GM23338 (cell line): ENCODE measurements around the gene LRRN1. TPM values are rescaled to one million over a fixed set of nuclear protein-coding genes. Genes with fewer than 3 reads are reported as not detected.

Source experiments
- ATAC-seq: fragments of 200-7000 bp; cut with Tn5 transposase; 3 replicates; pipeline ENCODE4 v1.9.1; 2020
- DNase-seq: peaks from one replicate; pipeline ENCODE4 v3.0.0-alpha.2; 2015; ENCODE audit warnings: low spot score
- H2AFZ ChIP-seq: fragments of 200-600 bp; sonication (generic); 2 replicates; pipeline ENCODE4 v1.8.0; 2016; ENCODE audit warnings: antibody characterized with exemption, mild to moderate bottlenecking, moderate library complexity
- H3F3A ChIP-seq: fragments of 200-600 bp; sonication (generic); replicated peaks from 2 replicates; pipeline ENCODE4 v1.8.0; 2017; ENCODE audit warnings: antibody characterized with exemption, mixed run types, low read depth
- H3K27ac ChIP-seq: fragments of 200-600 bp; sonication (generic); 2 replicates; pipeline ENCODE4 v1.6.1; 2016; ENCODE audit warnings: low read depth
- H3K27me3 ChIP-seq: fragments of 200-600 bp; sonication (generic); 2 replicates; pipeline ENCODE4 v1.8.0; 2016; ENCODE audit warnings: mild to moderate bottlenecking, mixed run types, moderate library complexity; ENCODE audit not compliant: insufficient read depth
- H3K36me3 ChIP-seq: fragments of 200-600 bp; sonication (generic); 2 replicates; pipeline ENCODE4 v1.8.0; 2016; ENCODE audit warnings: mild to moderate bottlenecking; ENCODE audit not compliant: insufficient read depth
- H3K4me1 ChIP-seq: fragments of 200-600 bp; sonication (generic); 2 replicates; pipeline ENCODE4 v1.8.0; 2016; ENCODE audit warnings: mild to moderate bottlenecking, moderate library complexity; ENCODE audit not compliant: insufficient read depth
- H3K4me2 ChIP-seq: fragments of 200-600 bp; sonication (generic); 2 replicates; pipeline ENCODE4 v1.7.1; 2017; ENCODE audit warnings: mixed run types
- H3K4me3 ChIP-seq: fragments of 200-600 bp; sonication (generic); 2 replicates; pipeline ENCODE4 v1.6.1; 2016; ENCODE audit warnings: mixed run types
- H3K79me2 ChIP-seq: fragments of 200-600 bp; sonication (generic); replicated peaks from 2 replicates; pipeline ENCODE4 v1.8.0; 2017; ENCODE audit warnings: mild to moderate bottlenecking; ENCODE audit not compliant: insufficient read depth
- H3K9me2 ChIP-seq: fragments of 200-600 bp; sonication (generic); 2 replicates; pipeline ENCODE4 v1.8.0; 2017; ENCODE audit not compliant: insufficient read depth
- H4K20me1 ChIP-seq: fragments of 200-600 bp; sonication (generic); replicated peaks from 2 replicates; pipeline ENCODE4 v1.8.0; 2017; ENCODE audit warnings: mild to moderate bottlenecking; ENCODE audit not compliant: insufficient read depth
- H3K27ac Mint-ChIP-seq: 2 replicates; pipeline ENCODE4 v1.8.0; 2020; ENCODE audit warnings: inconsistent platforms, mild to moderate bottlenecking, moderate library complexity, mixed read lengths
- H3K27me3 Mint-ChIP-seq: 3 replicates; pipeline ENCODE4 v1.8.0; 2022; ENCODE audit warnings: low read depth, mild to moderate bottlenecking, moderate library complexity, mixed read lengths, inconsistent platforms; ENCODE audit not compliant: insufficient read depth, poor library complexity
- H3K36me3 Mint-ChIP-seq: 3 replicates; pipeline ENCODE4 v1.8.0; 2021; ENCODE audit warnings: low read depth, mild to moderate bottlenecking, inconsistent platforms, moderate library complexity, mixed read lengths
- H3K4me1 Mint-ChIP-seq: 3 replicates; pipeline ENCODE4 v1.8.0; 2020; ENCODE audit warnings: mild to moderate bottlenecking, inconsistent platforms, mixed read lengths
- H3K4me3 Mint-ChIP-seq: 3 replicates; pipeline ENCODE4 v1.8.0; 2021; ENCODE audit warnings: moderate library complexity, mild to moderate bottlenecking, inconsistent platforms, mixed read lengths
- H3K9me3 Mint-ChIP-seq: 3 replicates; pipeline ENCODE4 v1.8.0; 2020; ENCODE audit warnings: moderate library complexity, mild to moderate bottlenecking, inconsistent platforms, mixed read lengths
- CREB1 ChIP-seq: fragments of 250-450 bp; sonication (Bioruptor Pico); IDR thresholded peaks from 2 replicates; pipeline ENCODE4 v1.5.0; 2020; ENCODE audit warnings: low read depth, mild to moderate bottlenecking, moderate library complexity
- EZH2 ChIP-seq: fragments of 200-600 bp; sonication (generic); IDR thresholded peaks from one replicate; pipeline ENCODE4 v1.8.0; 2017; ENCODE audit warnings: antibody characterized with exemption, mild to moderate bottlenecking, low read depth; ENCODE audit not compliant: unreplicated experiment
- EZH2phosphoT487 ChIP-seq: fragments of 200-600 bp; sonication (generic); IDR thresholded peaks from one replicate; pipeline ENCODE4 v1.8.1; 2018; ENCODE audit warnings: antibody characterized with exemption; ENCODE audit not compliant: unreplicated experiment
- JUNB ChIP-seq: IDR thresholded peaks from one replicate; pipeline ENCODE4 v1.6.1; 2016; ENCODE audit warnings: antibody characterized with exemption; ENCODE audit not compliant: unreplicated experiment
- NANOG ChIP-seq: IDR thresholded peaks from 2 replicates; pipeline ENCODE4 v1.6.1; 2016; ENCODE audit warnings: antibody characterized with exemption, borderline replicate concordance
- POLR2AphosphoS5 ChIP-seq: IDR thresholded peaks from 2 replicates; pipeline ENCODE4 v1.6.1; 2016; ENCODE audit warnings: antibody characterized with exemption, low read depth
- STAT1 ChIP-seq: IDR thresholded peaks from one replicate; pipeline ENCODE4 v1.6.1; 2016; ENCODE audit warnings: antibody characterized with exemption; ENCODE audit not compliant: unreplicated experiment
- ZNF114 ChIP-seq: fragments of 250-450 bp; sonication (Bioruptor Pico); IDR thresholded peaks from 2 replicates; pipeline ENCODE4 v1.5.0; 2020; ENCODE audit warnings: mild to moderate bottlenecking, moderate library complexity
- ZNF331 ChIP-seq: fragments of 250-450 bp; sonication (Bioruptor Pico); IDR thresholded peaks from 2 replicates; pipeline ENCODE4 v1.5.0; 2020; ENCODE audit warnings: low read depth, mild to moderate bottlenecking, moderate library complexity
- polyA plus RNA-seq: library from polyadenylated mRNA; unstranded; fragments of >200 nt; fragmentation: Nextera tagmentation; extraction: Ambion mirVana; gene quantifications from 2 replicates; pipeline ENCODE4 v1.2.1, GENCODE V29; 2016
- total RNA-seq: library from RNA; depleted of rRNA; stranded (reverse); fragments of >200 nt; shearing (Covaris generic); gene quantifications from 2 replicates; pipeline ENCODE4 v1.2.3, GENCODE V29; 2014
- TF ChIP-seq, protein P1 (sequence below): IDR thresholded peaks from one replicate; pipeline ENCODE4 v1.6.1; 2018; ENCODE audit warnings: antibody characterized with exemption; ENCODE audit not compliant: unreplicated experiment
- TF ChIP-seq, protein P2 (sequence below): fragments of 250-450 bp; sonication (Bioruptor Pico); IDR thresholded peaks from 2 replicates; pipeline ENCODE4 v1.5.0; 2020; ENCODE audit warnings: mild to moderate bottlenecking, moderate library complexity
- TF ChIP-seq, protein P3 (sequence below), 2 experiments: fragments of 200-600 bp in 1 of 2; sonication (generic) in 1 of 2; conservative IDR thresholded peaks; 2 replicates each; pipeline versions ENCODE4 v1.5.1 to v1.6.1; 2016 to 2017; ENCODE audit warnings: antibody characterized with exemption in 2 of 2, low read depth in 2 of 2, mild to moderate bottlenecking in 2 of 2, moderate library complexity in 1 of 2
- TF ChIP-seq, protein P4 (sequence below): IDR thresholded peaks from 2 replicates; pipeline ENCODE4 v1.6.1; 2016; ENCODE audit warnings: antibody characterized with exemption

Gene LRRN1
- total and polyA plus RNA-seq, 2 experiments from 2014 or later, result 85.7 to 172 TPM

DNA sequence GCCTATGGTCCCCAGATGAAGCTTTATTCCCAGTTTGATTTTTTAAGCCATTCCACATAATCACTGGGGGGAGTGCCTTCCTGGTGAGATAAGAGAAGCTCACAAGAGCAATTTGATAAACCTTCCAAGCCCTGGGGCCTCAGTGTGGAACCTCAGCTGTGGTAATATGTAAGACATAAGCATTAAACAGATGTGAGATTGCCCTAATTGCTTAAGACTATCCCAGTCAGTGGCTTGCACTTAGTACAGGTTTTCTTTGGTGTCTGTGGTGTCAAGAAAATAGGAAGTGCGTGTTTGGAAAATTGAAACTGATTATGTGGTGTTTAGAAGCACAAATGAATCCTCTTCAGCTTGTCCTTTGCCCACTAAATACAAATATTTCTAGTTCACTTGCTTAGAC lies 54.3 kb downstream of the LRRN1 start:
- Histone ChIP-seq H3K79me2 (peaks cover 4% of the 10 kb centered on the region; the same call in 1 of the 2 replicates), H2AFZ (no peak overlapping the region), H3K4me1 (peaks cover 38% of the 10 kb centered on the region), H3K4me2 (no peak overlapping the region), H3K9me2 (no peaks in the 10 kb centered on the region), H3K4me3 (no peak overlapping the region), H3K27me3 (no peaks in the 10 kb centered on the region), H4K20me1 (peaks cover 27% of the 10 kb centered on the region), H3K27ac (no peak overlapping the region), H3K36me3 (no peaks in the 10 kb centered on the region), H3F3A (no peaks in the 10 kb centered on the region)
- Mint-ChIP-seq H3K4me1 (peaks cover 42% of the 10 kb centered on the region), H3K36me3 (peaks cover 2% of the 10 kb centered on the region; the same call in 1 of the 3 replicates), H3K9me3 (no peaks in the 10 kb centered on the region; the same call in 2 of the 3 replicates), H3K27me3 (no peaks in the 10 kb centered on the region), H3K4me3 (no peak overlapping the region), H3K27ac (no peak overlapping the region)
- TF ChIP-seq ZNF331 (CRISPR knock-in tag) (no peak), CREB1 (no peak), EZH2 (no peak), POLR2AphosphoS5 (no peak), NANOG (no peak), EZH2phosphoT487 (no peak), STAT1 (no peak), ZNF114 (CRISPR knock-in tag) (no peak), JUNB (no peak)
- TF ChIP-seq, protein P1, sequence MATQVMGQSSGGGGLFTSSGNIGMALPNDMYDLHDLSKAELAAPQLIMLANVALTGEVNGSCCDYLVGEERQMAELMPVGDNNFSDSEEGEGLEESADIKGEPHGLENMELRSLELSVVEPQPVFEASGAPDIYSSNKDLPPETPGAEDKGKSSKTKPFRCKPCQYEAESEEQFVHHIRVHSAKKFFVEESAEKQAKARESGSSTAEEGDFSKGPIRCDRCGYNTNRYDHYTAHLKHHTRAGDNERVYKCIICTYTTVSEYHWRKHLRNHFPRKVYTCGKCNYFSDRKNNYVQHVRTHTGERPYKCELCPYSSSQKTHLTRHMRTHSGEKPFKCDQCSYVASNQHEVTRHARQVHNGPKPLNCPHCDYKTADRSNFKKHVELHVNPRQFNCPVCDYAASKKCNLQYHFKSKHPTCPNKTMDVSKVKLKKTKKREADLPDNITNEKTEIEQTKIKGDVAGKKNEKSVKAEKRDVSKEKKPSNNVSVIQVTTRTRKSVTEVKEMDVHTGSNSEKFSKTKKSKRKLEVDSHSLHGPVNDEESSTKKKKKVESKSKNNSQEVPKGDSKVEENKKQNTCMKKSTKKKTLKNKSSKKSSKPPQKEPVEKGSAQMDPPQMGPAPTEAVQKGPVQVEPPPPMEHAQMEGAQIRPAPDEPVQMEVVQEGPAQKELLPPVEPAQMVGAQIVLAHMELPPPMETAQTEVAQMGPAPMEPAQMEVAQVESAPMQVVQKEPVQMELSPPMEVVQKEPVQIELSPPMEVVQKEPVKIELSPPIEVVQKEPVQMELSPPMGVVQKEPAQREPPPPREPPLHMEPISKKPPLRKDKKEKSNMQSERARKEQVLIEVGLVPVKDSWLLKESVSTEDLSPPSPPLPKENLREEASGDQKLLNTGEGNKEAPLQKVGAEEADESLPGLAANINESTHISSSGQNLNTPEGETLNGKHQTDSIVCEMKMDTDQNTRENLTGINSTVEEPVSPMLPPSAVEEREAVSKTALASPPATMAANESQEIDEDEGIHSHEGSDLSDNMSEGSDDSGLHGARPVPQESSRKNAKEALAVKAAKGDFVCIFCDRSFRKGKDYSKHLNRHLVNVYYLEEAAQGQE, result no peak
- TF ChIP-seq, protein P2, sequence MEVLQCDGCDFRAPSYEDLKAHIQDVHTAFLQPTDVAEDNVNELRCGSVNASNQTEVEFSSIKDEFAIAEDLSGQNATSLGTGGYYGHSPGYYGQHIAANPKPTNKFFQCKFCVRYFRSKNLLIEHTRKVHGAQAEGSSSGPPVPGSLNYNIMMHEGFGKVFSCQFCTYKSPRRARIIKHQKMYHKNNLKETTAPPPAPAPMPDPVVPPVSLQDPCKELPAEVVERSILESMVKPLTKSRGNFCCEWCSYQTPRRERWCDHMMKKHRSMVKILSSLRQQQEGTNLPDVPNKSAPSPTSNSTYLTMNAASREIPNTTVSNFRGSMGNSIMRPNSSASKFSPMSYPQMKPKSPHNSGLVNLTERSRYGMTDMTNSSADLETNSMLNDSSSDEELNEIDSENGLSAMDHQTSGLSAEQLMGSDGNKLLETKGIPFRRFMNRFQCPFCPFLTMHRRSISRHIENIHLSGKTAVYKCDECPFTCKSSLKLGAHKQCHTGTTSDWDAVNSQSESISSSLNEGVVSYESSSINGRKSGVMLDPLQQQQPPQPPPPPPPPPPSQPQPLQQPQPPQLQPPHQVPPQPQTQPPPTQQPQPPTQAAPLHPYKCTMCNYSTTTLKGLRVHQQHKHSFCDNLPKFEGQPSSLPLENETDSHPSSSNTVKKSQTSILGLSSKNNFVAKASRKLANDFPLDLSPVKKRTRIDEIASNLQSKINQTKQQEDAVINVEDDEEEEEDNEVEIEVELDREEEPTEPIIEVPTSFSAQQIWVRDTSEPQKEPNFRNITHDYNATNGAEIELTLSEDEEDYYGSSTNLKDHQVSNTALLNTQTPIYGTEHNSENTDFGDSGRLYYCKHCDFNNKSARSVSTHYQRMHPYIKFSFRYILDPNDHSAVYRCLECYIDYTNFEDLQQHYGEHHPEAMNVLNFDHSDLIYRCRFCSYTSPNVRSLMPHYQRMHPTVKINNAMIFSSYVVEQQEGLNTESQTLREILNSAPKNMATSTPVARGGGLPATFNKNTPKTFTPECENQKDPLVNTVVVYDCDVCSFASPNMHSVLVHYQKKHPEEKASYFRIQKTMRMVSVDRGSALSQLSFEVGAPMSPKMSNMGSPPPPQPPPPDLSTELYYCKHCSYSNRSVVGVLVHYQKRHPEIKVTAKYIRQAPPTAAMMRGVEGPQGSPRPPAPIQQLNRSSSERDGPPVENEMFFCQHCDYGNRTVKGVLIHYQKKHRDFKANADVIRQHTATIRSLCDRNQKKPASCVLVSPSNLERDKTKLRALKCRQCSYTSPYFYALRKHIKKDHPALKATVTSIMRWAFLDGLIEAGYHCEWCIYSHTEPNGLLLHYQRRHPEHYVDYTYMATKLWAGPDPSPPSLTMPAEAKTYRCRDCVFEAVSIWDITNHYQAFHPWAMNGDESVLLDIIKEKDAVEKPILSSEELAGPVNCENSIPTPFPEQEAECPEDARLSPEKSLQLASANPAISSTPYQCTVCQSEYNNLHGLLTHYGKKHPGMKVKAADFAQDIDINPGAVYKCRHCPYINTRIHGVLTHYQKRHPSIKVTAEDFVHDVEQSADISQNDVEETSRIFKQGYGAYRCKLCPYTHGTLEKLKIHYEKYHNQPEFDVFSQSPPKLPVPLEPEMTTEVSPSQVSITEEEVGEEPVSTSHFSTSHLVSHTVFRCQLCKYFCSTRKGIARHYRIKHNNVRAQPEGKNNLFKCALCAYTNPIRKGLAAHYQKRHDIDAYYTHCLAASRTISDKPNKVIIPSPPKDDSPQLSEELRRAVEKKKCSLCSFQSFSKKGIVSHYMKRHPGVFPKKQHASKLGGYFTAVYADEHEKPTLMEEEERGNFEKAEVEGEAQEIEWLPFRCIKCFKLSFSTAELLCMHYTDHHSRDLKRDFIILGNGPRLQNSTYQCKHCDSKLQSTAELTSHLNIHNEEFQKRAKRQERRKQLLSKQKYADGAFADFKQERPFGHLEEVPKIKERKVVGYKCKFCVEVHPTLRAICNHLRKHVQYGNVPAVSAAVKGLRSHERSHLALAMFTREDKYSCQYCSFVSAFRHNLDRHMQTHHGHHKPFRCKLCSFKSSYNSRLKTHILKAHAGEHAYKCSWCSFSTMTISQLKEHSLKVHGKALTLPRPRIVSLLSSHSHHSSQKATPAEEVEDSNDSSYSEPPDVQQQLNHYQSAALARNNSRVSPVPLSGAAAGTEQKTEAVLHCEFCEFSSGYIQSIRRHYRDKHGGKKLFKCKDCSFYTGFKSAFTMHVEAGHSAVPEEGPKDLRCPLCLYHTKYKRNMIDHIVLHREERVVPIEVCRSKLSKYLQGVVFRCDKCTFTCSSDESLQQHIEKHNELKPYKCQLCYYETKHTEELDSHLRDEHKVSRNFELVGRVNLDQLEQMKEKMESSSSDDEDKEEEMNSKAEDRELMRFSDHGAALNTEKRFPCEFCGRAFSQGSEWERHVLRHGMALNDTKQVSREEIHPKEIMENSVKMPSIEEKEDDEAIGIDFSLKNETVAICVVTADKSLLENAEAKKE (CRISPR knock-in tag), result no peak
- TF ChIP-seq, protein P3, sequence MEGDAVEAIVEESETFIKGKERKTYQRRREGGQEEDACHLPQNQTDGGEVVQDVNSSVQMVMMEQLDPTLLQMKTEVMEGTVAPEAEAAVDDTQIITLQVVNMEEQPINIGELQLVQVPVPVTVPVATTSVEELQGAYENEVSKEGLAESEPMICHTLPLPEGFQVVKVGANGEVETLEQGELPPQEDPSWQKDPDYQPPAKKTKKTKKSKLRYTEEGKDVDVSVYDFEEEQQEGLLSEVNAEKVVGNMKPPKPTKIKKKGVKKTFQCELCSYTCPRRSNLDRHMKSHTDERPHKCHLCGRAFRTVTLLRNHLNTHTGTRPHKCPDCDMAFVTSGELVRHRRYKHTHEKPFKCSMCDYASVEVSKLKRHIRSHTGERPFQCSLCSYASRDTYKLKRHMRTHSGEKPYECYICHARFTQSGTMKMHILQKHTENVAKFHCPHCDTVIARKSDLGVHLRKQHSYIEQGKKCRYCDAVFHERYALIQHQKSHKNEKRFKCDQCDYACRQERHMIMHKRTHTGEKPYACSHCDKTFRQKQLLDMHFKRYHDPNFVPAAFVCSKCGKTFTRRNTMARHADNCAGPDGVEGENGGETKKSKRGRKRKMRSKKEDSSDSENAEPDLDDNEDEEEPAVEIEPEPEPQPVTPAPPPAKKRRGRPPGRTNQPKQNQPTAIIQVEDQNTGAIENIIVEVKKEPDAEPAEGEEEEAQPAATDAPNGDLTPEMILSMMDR (conservative IDR thresholded peaks at IDR 0.05; ENCODE audit: low read depth in 2 of 2), result no peak
- TF ChIP-seq, protein P4, sequence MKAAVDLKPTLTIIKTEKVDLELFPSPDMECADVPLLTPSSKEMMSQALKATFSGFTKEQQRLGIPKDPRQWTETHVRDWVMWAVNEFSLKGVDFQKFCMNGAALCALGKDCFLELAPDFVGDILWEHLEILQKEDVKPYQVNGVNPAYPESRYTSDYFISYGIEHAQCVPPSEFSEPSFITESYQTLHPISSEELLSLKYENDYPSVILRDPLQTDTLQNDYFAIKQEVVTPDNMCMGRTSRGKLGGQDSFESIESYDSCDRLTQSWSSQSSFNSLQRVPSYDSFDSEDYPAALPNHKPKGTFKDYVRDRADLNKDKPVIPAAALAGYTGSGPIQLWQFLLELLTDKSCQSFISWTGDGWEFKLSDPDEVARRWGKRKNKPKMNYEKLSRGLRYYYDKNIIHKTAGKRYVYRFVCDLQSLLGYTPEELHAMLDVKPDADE, result no peak
- ATAC-seq (no peak), DNase-seq (no peak)
